K562 (cell line): ENCODE results near the gene UBE2V1.

ENCODE experiments used
- BRCA1 ChIP-seq, 2 experiments: fragments of 450-650 bp in 1 of 2; sonication (generic) in 1 of 2; formaldehyde crosslinking in 1 of 2; IDR thresholded peaks; 2 replicates each; pipeline versions ENCODE4 v1.5.0 to v1.6.1; 2017 to 2020; ENCODE audit warnings: mild to moderate bottlenecking in 1 of 2, missing genetic modification reagents in 1 of 2
- EZH2 ChIP-seq: IDR thresholded peaks from 2 replicates; pipeline ENCODE4 v1.6.1; 2012; ENCODE audit warnings: low read depth, mild to moderate bottlenecking, inconsistent platforms, low read length, borderline replicate concordance
- MAFF ChIP-seq: IDR thresholded peaks from 2 replicates; pipeline ENCODE4 v1.6.1; 2012; ENCODE audit warnings: low read length, improper control_type of control experiment
- MAFK ChIP-seq: IDR thresholded peaks from 2 replicates; pipeline ENCODE4 v1.6.1; 2011; ENCODE audit warnings: low read length, improper control_type of control experiment
- MAX ChIP-seq: sonication (generic); formaldehyde crosslinking; IDR thresholded peaks from 2 replicates; pipeline ENCODE4 v1.9.0; 2022; ENCODE audit warnings: mild to moderate bottlenecking, missing genetic modification reagents
- MAZ ChIP-seq, 2 experiments: fragments of 450-650 bp in 1 of 2; sonication (generic) in 1 of 2; formaldehyde crosslinking; IDR thresholded peaks in 1 of 2; conservative IDR thresholded peaks in 1 of 2; 2 replicates each; pipeline versions ENCODE4 v1.4.0 to v1.5.0; 2020; ENCODE audit warnings: mild to moderate bottlenecking in 1 of 2, missing genetic modification reagents in 1 of 2
- MXD1 ChIP-seq: fragments of 250-450 bp; sonication (Bioruptor Pico); IDR thresholded peaks from 2 replicates; pipeline ENCODE4 v1.8.0; 2021; ENCODE audit warnings: borderline replicate concordance, mild to moderate bottlenecking, moderate library complexity; ENCODE audit not compliant: poor library complexity, severe bottlenecking
- MYNN ChIP-seq, 2 experiments: sonication (generic); formaldehyde crosslinking in 1 of 2; IDR thresholded peaks; 2 replicates each; pipeline versions ENCODE4 v1.5.0 to v1.6.1; 2016 to 2020; ENCODE audit warnings: antibody characterized with exemption in 1 of 2, missing genetic modification reagents in 1 of 2
- YY1 ChIP-seq, 3 experiments: IDR thresholded peaks; 2 replicates each; pipeline ENCODE4 v1.6.1; 2011; ENCODE audit warnings: low read length in 2 of 3, mild to moderate bottlenecking in 2 of 3, moderate library complexity in 2 of 3, borderline replicate concordance in 1 of 3, control low read depth in 1 of 3, low read depth in 1 of 3; ENCODE audit not compliant: insufficient read depth in 3 of 3, insufficient replicate concordance in 2 of 3, control insufficient read depth in 1 of 3, insufficient read length in 1 of 3; ENCODE audit errors: extremely low read depth in 1 of 3

- TF ChIP-seq EZH2 (no peak), MAZ (CRISPR knock-in tag; conservative IDR thresholded peaks at IDR 0.05 in 1 of 2, IDR thresholded peaks at IDR 0.05 in 1 of 2) (no peak), BRCA1 (IDR thresholded peaks at IDR 0.05) (no peak), BRCA1 (CRISPR knock-in tag; IDR thresholded peaks at IDR 0.05) (no peak), MXD1 (no peak), MAX (no peak), YY1 (IDR thresholded peaks at IDR 0.05; ENCODE audit: borderline replicate concordance in 1 of 3, control insufficient read depth in 1 of 3, extremely low read depth in 1 of 3, insufficient read depth in 3 of 3, insufficient read length in 1 of 3, insufficient replicate concordance in 2 of 3, low read depth in 1 of 3, low read length in 2 of 3) (no peak), MYNN (IDR thresholded peaks at IDR 0.05) (no peak), MYNN (CRISPR knock-in tag; IDR thresholded peaks at IDR 0.05) (no peak), MAFF (no peak), MAFK (no peak)
Measured at GRCh38 chr20:50118203-50118602, 5.3 kb upstream of the UBE2V1 start.
